ENCODE results near the gene TBC1D12. TPM values are rescaled to one million over a fixed set of nuclear protein-coding genes. Genes with fewer than 3 reads are reported as not detected.

Gene TBC1D12
- total and polyA plus RNA-seq, 4 donors: 4.1 to 20.4 (median 8.8) TPM

GRCh38 chr10:94428766-94429707, 26.7 kb downstream of the TBC1D12 start:
- DNase-seq (no peak), ATAC-seq (ENCODE audit: low FRiP score) (peak; percentile 76)
- H3K36me3 ChIP-seq (ENCODE audit: control insufficient read depth in 1 of 2, insufficient read depth in 2 of 2, low read length in 1 of 2): no peaks in the 10 kb centered on the region
- 15 to 28% methylated on average over 8 of the region's 8 CpGs for WGBS, 2 donors
- no peak overlapping the region for H3K27ac ChIP-seq (ENCODE audit: low read depth in 1 of 2, low read length in 2 of 2)
- no peaks in the 10 kb centered on the region for H3K27me3 ChIP-seq (ENCODE audit: control insufficient read depth in 1 of 2, insufficient read depth in 2 of 2, low read length in 1 of 2)
- no peak overlapping the region for H3K4me3 ChIP-seq (ENCODE audit: low read length in 2 of 2)
- H3K9me3 ChIP-seq (ENCODE audit: control insufficient read depth, low read length): no peaks in the 10 kb centered on the region
- peaks cover 0 to 2% of the 10 kb centered on the region in 2 donors for H3K4me1 ChIP-seq (ENCODE audit: control insufficient read depth in 1 of 2, insufficient read depth in 2 of 2, low read length in 2 of 2)
- intact Hi-C loops (cut with DNase I): no loop called here

GRCh38 chr10:94430701-94431100, 28.4 kb downstream of the TBC1D12 start:
- 92 to 96% methylated on average over 1 of the region's 1 CpG for WGBS, 2 donors

GRCh38 chr10:94432443-94432842, 30.1 kb downstream of the TBC1D12 start:
- Histone ChIP-seq H3K9me3 (ENCODE audit: control insufficient read depth, low read length) (peaks cover 1% of the 10 kb centered on the region), H3K4me3 (ENCODE audit: low read length in 2 of 2) (no peak overlapping the region), H3K27ac (ENCODE audit: low read depth in 1 of 2, low read length in 2 of 2) (no peak overlapping the region), H3K27me3 (ENCODE audit: control insufficient read depth in 1 of 2, insufficient read depth in 2 of 2, low read length in 1 of 2) (no peaks in the 10 kb centered on the region), H3K36me3 (ENCODE audit: control insufficient read depth in 1 of 2, insufficient read depth in 2 of 2, low read length in 1 of 2) (no peaks in the 10 kb centered on the region), H3K4me1 (ENCODE audit: control insufficient read depth in 1 of 2, insufficient read depth in 2 of 2, low read length in 2 of 2) (peaks cover 0 to 2% of the 10 kb centered on the region in 2 donors)
- intact Hi-C loops (cut with DNase I): no loop called here
- DNase-seq: no peak
- ATAC-seq (ENCODE audit: low FRiP score): no peak

More at GRCh38 chr10:94430701-94431100, 28.4 kb downstream of the TBC1D12 start:
- no peaks in the 10 kb centered on the region for H3K36me3 ChIP-seq (ENCODE audit: control insufficient read depth in 1 of 2, insufficient read depth in 2 of 2, low read length in 1 of 2)
- no peaks in the 10 kb centered on the region for H3K9me3 ChIP-seq (ENCODE audit: control insufficient read depth, low read length)
- no peak overlapping the region for H3K27ac ChIP-seq (ENCODE audit: low read depth in 1 of 2, low read length in 2 of 2)
- DNase-seq: no peak
- peaks cover 0 to 2% of the 10 kb centered on the region in 2 donors for H3K4me1 ChIP-seq (ENCODE audit: control insufficient read depth in 1 of 2, insufficient read depth in 2 of 2, low read length in 2 of 2)
- intact Hi-C loops (cut with DNase I): no loop called here
- H3K4me3 ChIP-seq (ENCODE audit: low read length in 2 of 2): no peak overlapping the region
- ATAC-seq (ENCODE audit: low FRiP score): no peak
- no peaks in the 10 kb centered on the region for H3K27me3 ChIP-seq (ENCODE audit: control insufficient read depth in 1 of 2, insufficient read depth in 2 of 2, low read length in 1 of 2)

DNA sequence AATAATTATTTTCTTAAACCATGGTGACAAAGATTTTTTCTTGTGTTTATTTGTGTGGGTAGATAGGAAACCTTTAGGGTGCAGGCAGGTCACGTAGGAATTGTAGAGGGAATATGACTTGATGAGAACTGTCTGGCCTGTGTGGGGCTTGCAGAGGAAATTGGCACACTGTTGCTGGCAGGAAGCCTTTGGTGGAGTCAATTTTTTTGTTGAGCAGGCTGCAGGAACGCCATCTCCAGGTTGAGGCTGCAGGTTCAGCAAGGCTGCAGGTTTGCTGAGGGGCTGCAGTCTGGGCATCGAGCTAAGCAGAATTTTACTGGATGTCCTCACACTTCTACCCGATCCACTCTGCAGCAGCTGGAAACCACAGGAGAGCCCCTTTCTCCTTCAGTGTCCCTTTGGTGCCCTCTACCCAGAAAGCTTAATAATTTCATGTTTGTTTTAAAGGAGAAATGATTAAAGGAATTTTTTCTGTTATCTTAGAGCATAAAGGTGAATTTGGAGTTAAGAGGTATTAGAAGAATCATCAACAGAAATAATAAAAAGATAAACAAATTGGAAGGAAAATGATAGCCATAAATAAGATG, 37.0 kb downstream of the TBC1D12 start:
- H3K4me3 ChIP-seq (ENCODE audit: low read length in 2 of 2): no peak overlapping the region
- DNase-seq (peak in 1 of 2 donors; percentile 52), ATAC-seq (ENCODE audit: low FRiP score) (no peak)
- intact Hi-C loops (cut with DNase I): no loop called here
- H3K27ac ChIP-seq (ENCODE audit: low read depth in 1 of 2, low read length in 2 of 2): no peak overlapping the region
- H3K4me1 ChIP-seq (ENCODE audit: control insufficient read depth in 1 of 2, insufficient read depth in 2 of 2, low read length in 2 of 2): peaks cover 0 to 3% of the 10 kb centered on the region in 2 donors
- no peaks in the 10 kb centered on the region for H3K36me3 ChIP-seq (ENCODE audit: control insufficient read depth in 1 of 2, insufficient read depth in 2 of 2, low read length in 1 of 2)
- 22 to 24% methylated on average over 4 of the region's 4 CpGs for WGBS, 2 donors
- H3K27me3 ChIP-seq (ENCODE audit: control insufficient read depth in 1 of 2, insufficient read depth in 2 of 2, low read length in 1 of 2): no peaks in the 10 kb centered on the region
- peaks cover 1% of the 10 kb centered on the region for H3K9me3 ChIP-seq (ENCODE audit: control insufficient read depth, low read length)

DNA sequence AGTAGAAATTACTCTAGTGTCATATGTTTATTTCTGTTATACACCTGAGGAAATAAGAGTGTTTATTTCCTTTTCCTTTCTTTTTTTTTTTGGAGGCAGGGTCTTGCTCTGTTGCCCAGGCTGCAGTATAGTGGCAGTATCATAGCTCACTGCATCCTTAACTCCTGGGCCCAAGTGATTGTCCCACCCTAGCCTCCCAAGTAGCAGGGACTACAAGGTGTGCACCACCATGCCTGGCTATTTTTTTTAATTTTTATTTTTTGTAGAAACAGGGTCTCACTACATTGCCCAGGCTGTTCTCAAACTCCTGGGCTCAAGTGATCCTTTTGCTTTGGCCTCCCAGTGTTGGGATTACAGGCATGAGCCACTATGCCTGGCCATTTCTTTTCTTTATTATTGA, 37.8 kb downstream of the TBC1D12 start:
- intact Hi-C loops (cut with DNase I): loop anchor here (5.0 to 10.0 kb wide), 2 partner anchors 38 to 75 kb away; partner anchors contain the start of genes NOC3L (in 1 of the 2) and TBC1D12 (in 1 of the 2)
- no peaks in the 10 kb centered on the region for H3K36me3 ChIP-seq (ENCODE audit: control insufficient read depth in 1 of 2, insufficient read depth in 2 of 2, low read length in 1 of 2)
- no peaks in the 10 kb centered on the region for H3K27me3 ChIP-seq (ENCODE audit: control insufficient read depth in 1 of 2, insufficient read depth in 2 of 2, low read length in 1 of 2)
- no peak overlapping the region for H3K4me3 ChIP-seq (ENCODE audit: low read length in 2 of 2)
- ATAC-seq (ENCODE audit: low FRiP score) (no peak), DNase-seq (no peak)
- peaks cover 1% of the 10 kb centered on the region for H3K9me3 ChIP-seq (ENCODE audit: control insufficient read depth, low read length)
- H3K27ac ChIP-seq (ENCODE audit: low read depth in 1 of 2, low read length in 2 of 2): no peak overlapping the region
- peaks cover 0 to 3% of the 10 kb centered on the region in 2 donors for H3K4me1 ChIP-seq (ENCODE audit: control insufficient read depth in 1 of 2, insufficient read depth in 2 of 2, low read length in 2 of 2)

DNA sequence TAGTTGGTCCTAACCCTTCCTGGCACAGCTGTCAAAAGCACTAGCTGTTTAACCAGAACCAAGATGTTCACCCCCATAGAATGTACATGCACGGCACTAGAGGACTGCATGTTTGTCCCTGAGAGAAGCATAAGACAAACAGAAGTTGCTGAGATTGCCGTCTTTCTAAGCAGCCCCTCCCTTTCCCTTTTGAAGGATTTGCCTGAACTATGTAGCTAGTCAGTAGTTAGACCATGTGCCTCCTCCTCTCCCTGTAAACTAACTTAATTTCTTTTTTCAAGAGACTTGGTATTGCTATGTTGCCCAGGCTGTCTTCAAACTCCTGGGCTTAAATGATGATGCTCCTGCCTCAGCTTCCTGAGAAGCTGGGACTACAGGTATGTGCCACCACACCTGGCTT, 40.7 kb downstream of the TBC1D12 start:
- Histone ChIP-seq H3K36me3 (ENCODE audit: control insufficient read depth in 1 of 2, insufficient read depth in 2 of 2, low read length in 1 of 2) (no peaks in the 10 kb centered on the region), H3K27me3 (ENCODE audit: control insufficient read depth in 1 of 2, insufficient read depth in 2 of 2, low read length in 1 of 2) (no peaks in the 10 kb centered on the region), H3K4me1 (ENCODE audit: control insufficient read depth in 1 of 2, insufficient read depth in 2 of 2, low read length in 2 of 2) (peaks cover 0 to 3% of the 10 kb centered on the region in 2 donors), H3K27ac (ENCODE audit: low read depth in 1 of 2, low read length in 2 of 2) (no peak overlapping the region), H3K4me3 (ENCODE audit: low read length in 2 of 2) (no peak overlapping the region), H3K9me3 (ENCODE audit: control insufficient read depth, low read length) (no peaks in the 10 kb centered on the region)
- WGBS, 2 donors: 83 to 91% methylated on average over 2 of the region's 2 CpGs
- DNase-seq (no peak), ATAC-seq (ENCODE audit: low FRiP score) (no peak)
- intact Hi-C loops (cut with DNase I): loop anchor here (5.0 to 10.0 kb wide), 2 partner anchors 41 to 78 kb away; partner anchors contain the start of genes NOC3L (in 1 of the 2) and TBC1D12 (in 1 of the 2)

- H3K9me3 ChIP-seq (ENCODE audit: control insufficient read depth, low read length): no peaks in the 10 kb centered on the region
- no peaks in the 10 kb centered on the region for H3K27me3 ChIP-seq (ENCODE audit: control insufficient read depth in 1 of 2, insufficient read depth in 2 of 2, low read length in 1 of 2)
- 93 to 94% methylated on average over 4 of the region's 4 CpGs for WGBS, 2 donors
- H3K36me3 ChIP-seq (ENCODE audit: control insufficient read depth in 1 of 2, insufficient read depth in 2 of 2, low read length in 1 of 2): no peaks in the 10 kb centered on the region
- peaks cover 0 to 3% of the 10 kb centered on the region in 2 donors for H3K4me1 ChIP-seq (ENCODE audit: control insufficient read depth in 1 of 2, insufficient read depth in 2 of 2, low read length in 2 of 2)
- intact Hi-C loops (cut with DNase I): loop anchor here (5.0 to 10.0 kb wide), 2 partner anchors 41 to 79 kb away; partner anchors contain the start of genes NOC3L (in 1 of the 2) and TBC1D12 (in 1 of the 2)
- DNase-seq: no peak
- H3K4me3 ChIP-seq (ENCODE audit: low read length in 2 of 2): no peak overlapping the region
- ATAC-seq (ENCODE audit: low FRiP score): no peak
- no peak overlapping the region for H3K27ac ChIP-seq (ENCODE audit: low read depth in 1 of 2, low read length in 2 of 2)
Measured at GRCh38 chr10:94443549-94443948, 41.2 kb downstream of the TBC1D12 start.

DNA sequence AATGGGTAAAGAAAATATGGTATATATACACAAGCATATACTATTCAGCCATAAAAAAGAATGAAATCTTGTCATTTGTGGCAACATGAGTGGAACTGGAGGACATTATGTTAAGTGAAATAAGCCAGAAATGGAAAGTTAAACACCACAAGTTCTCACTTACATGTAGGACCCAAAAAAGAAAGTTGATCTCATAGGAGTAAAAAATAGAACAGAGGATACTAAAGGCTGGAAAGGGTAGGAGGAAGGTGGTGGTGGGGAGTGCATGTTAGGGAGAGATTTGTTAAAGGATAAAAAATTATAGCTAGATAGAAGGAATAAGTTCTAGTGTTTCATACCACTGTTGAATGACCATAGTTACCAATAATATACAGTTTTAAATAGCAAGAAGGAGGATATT, 48.4 kb downstream of the TBC1D12 start:
- DNase-seq (no peak), ATAC-seq (ENCODE audit: low FRiP score) (no peak)
- Histone ChIP-seq H3K36me3 (ENCODE audit: control insufficient read depth in 1 of 2, insufficient read depth in 2 of 2, low read length in 1 of 2) (no peaks in the 10 kb centered on the region), H3K27ac (ENCODE audit: low read depth in 1 of 2, low read length in 2 of 2) (no peak overlapping the region), H3K27me3 (ENCODE audit: control insufficient read depth in 1 of 2, insufficient read depth in 2 of 2, low read length in 1 of 2) (no peaks in the 10 kb centered on the region), H3K4me1 (ENCODE audit: control insufficient read depth in 1 of 2, insufficient read depth in 2 of 2, low read length in 2 of 2) (no peaks in the 10 kb centered on the region), H3K4me3 (ENCODE audit: low read length in 2 of 2) (no peak overlapping the region), H3K9me3 (ENCODE audit: control insufficient read depth, low read length) (no peaks in the 10 kb centered on the region)
- intact Hi-C loops (cut with DNase I): no loop called here

Measured in aorta (tissue), 5 donors.